Glomerular endothelial cell (primary cell): ENCODE results near the gene DPYSL4. TPM values are rescaled to one million over a fixed set of nuclear protein-coding genes. Genes with fewer than 3 reads are reported as not detected.
"Not testable (repeated sequence)": the region's sequence is repeated elsewhere in the genome, so short reads cannot be mapped to it uniquely, and the experiment has no call there.

ENCODE experiments used
- DNase-seq: peaks from one replicate; pipeline ENCODE4 v3.0.0-alpha.2; 2011; ENCODE audit warnings: low read depth, low spot score; ENCODE audit errors: extremely low read depth
- total RNA-seq: library from RNA; depleted of rRNA; stranded (reverse); fragments of >200 nt; gene quantifications from 2 replicates; pipeline ENCODE4 v1.2.3, GENCODE V29; 2015

The DPYSL4 gene
- total RNA-seq, 1 donor from 2014 or later, result 42.2 TPM

DNA sequence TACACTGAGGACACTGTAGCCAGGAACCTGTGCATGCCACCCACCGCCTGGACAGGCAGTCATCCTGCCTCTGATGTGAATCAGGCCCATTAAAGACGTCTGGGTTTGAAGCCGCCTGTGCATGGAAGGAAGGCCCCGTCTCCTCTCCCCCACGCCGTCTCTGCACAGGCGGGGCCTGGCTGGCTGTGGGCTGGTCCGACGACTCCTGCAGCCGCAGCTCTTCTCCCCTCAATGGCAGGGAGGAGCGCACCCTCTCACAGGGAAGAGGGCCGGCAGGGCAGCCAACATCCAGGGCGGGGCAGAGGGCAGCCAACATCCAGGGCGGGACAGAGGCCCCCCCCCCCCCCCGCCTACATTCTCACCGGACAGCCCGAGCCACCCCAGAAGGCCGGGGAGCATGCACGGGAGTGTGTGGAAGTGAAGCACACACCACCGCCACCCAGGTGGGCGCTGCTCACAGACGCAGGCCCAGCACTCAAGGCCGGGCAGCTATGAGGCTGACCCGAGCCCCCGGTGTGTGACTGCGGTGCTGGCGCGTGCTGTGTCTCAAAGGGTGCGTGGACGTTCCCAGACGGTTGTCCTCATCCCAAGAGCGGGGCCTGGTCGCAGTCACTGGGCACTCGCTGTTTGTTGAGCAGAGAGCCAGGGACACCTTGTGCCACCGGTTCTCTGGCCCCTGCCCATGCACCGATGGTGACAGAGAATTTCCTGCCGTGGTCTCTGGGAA is 19.1 kb downstream of the DPYSL4 start:
- no peak for DNase-seq

DNA sequence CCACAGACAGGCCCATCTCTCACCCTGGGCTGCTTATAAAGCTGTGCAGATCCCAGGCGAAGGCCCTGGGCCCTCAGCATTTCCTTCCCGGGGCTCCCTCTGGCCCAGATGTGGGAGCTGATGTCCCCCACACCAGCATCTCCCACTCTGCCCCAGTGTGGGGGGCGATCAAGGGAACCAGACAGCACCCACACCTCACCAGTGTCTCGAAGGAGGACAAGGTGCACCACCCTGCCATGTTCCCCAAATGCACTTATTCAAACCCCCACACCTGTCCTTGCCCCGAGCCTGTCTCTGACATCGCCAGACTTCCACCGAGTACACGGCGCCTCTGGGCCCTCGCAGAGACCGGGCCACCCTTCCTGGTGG is 19.6 kb downstream of the DPYSL4 start:
- no peak for DNase-seq

DNA sequence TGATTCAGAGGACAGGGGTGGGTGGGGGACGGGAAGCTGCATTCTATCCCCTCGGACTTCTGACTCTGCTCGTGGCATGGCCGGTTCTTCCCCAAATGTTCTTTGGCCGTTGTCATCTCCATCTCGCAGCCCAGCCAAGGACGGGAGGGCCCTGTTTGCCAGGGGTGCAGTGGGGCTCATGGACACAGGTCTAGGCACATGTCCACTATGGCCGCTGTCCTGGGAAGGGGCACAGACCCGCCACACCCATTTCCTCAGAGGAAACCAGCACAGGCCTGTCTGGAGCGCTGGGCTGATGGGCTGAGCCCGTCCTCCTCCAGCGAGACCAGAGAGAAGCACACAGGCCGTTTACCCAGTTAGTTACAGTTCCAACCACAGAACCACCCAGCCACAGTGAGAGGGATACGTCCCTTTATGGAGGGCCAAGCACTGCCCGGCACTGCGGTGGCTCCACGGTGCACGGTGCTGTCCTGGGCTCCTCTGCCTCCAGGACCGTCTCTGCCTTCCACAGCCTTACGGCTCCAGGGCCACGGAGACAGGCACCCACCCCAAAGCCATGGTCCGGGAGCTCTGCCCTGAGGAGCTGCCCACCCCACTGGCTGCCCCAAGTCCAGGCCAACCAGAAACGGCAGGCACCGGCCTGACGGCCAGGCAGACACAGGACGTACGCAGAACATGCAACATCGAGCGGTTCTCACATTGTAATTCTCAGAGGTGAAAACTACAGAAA is 20.2 kb downstream of the DPYSL4 start:
- no peak for DNase-seq

DNA sequence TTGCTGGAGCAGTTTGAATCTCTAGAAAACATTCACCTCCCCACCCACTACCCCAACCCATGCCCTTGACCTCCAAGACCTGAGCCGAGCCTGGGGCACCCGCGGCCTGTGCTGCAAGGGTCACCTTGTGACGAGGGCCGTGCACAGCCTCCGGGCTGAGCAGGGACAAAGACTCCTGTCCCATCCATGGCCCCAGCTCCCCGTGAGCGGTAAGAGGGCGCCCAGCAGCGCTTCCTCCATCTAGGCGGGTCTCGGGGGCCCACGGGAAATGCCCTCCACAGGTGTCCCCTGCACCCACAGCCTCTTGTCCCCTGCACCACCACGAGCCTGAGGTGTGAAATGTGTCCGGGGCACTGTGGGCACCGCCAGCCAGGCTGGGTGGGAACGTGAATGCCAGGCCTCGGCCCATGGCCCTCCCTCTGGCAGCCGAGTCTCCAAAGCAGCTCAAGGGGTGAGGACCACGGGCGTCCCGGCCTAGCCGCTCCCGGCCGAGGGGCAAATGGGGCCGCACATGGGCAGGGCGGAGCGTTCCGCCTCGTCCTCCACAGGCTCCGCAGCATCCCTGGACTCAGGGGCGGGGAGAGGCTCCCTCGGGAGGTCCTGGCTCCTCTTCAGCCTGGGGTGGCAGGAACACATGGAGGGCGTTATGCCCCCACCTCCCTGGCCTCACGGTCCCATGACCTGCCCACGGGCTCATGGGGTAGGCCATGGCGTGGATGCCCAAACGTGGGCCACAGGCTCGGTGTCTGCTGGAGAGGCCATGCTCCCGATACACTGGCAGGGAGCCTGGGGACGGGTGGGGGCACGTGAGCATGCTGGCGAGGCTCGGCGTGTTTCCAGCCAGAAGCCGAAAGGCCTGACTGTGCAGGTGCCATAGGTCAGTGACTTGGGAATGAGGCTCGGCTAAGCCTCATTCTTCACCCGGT is 21.1 kb downstream of the DPYSL4 start:
- DNase-seq, result no peak

DNA sequence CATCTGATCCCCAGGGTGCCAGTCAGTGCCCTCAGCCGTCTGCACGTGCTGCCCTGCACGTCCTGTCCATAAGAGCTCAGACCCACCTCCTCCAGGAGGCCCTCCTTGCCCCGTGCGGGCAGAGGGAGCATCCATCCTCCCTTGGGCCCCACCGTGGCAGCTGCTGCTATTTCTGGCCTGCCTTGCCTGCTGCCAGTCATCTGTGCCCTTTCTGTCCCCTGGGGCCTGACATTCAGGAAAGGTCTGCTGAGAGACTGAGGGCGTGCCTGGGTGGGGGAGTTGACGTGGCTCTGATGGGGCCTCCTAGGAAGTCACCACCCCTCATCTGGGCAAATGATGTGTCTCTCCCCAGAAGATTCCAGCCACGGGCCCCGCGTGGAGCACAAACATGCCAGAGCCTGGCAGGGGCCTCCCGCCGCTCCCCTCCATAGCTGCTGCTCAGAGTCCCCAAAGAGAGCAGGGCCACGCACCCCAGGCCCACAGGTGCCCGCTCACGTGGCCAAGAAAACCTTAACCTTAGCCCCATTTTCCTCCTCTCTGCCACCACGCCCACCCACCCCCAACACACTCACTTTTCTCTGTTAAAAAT is 21.8 kb downstream of the DPYSL4 start:
- DNase-seq, result no peak

DNA sequence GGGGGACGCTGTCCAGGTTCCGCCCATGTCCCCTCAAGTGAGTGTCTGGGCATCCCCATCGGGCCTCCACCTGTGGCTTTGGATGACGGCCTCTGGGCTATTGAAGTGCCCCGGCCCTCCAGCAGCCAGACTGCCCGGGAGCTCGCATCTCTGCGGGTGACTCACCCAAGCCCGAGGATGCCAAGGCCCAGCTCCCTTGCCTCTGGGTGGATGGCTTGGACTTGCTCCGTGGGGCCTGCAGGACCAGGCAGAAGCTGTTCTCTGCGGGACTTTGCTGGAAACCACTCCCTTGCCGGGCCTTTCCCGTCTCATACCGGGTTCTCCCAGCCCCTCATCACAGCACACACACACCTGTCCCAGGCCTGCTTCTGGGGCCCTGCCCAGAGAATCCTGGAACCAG is 22.4 kb downstream of the DPYSL4 start:
- no peak for DNase-seq

DNA sequence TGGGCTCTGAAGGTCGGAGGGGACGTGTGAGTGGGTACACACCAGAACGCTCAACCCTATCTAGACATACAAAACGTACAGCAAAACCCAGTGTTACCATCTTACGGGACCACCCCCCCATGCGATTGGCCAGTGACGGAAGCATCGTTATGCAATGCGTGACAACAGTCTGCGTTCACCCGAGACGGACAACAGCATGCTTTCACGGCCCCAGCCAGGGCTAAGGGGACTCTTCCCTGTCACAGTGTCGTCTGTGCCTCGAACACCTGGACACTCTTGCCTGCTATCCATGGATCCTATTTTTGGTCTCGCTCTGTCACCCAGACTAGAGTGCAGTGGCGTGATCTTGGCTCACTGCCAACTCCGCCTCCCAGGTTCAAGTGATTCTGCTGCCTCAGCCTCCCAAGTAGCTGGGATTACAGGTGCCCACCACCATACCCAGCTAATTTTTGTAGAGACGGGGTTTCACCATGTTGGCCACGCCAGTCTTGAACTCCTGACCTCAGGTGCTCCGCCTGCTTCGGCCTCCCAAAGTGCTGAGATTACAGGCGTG is 23.3 kb downstream of the DPYSL4 start:
- DNase-seq, result no peak

DNA sequence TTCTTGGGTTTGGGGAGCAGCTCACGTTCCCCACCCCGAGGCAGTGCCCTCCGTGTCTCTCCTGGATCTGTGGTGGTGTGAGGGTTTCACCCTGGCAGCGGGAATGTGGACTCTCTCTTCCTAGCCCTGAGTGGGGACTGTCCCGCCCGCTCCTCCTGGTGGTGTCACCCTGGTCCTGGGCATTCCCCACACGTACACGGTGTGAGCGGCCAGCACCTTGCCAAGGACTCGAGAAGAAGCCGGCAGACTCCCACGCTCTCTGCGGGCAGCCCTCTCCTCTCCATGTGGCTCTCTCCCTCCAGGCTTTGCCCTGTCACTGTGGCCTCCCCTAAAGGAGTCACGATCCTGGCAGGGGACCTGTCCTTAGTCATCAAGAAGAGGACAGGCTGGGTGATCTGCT is 24.0 kb downstream of the DPYSL4 start:
- DNase-seq, result no peak

DNA sequence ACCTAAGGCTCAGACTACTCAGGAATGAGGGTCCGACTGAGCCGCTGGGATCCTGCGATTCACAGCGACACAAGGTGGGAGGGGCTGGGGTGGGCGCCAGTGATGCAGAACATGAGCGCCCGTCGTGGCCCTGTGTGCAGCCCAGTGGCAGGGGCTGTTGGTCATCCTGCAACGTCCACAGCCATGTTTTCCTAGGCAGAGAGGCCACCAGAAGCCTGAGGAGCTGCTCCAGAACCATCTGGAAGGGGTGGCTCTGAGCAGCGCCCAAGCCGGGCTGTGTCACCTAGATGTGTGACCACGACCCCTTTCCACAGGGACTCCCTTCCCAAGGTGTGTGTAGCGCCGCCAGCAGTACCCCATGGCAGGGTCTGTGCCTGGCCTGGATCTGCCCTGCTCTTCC is 24.5 kb downstream of the DPYSL4 start:
- no peak for DNase-seq

DNA sequence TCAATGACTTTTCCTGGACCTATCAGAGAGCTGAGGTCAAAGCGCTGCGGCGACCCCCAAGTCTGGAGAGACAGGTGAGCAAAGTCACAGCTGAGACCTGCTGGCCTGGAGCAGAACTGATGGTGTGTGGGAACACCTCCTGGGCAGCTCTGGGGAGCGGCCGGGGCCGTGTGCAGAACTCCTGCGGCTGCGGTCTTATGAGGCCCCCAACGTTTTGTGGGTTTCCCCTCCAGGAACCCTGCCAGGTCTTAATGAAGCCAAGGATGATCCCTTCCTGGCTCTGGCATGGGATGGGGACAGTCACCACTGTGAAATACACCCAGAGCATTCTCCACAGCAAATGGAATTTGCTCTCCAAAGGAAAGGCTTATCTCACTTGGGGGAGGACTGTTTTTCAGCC is 26.1 kb downstream of the DPYSL4 start:
- no peak for DNase-seq

DNA sequence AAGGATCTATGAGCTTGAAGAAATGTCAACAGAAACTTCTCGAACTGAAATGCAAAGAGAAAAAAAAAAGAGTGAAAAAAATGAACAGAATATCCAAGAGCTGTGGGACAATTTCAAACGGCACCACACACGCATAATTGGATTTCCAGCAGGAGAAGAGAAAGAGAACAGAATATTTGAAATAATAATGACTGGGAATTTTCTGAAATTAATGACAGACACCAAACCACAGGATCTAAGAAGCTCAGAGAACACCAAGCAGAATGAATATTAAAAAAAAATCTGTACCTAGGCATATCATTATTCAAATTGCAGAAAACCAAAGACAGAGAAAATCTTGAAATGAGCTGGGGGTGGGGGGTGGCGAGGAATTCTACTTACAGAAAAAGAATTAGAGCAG is 27.2 kb downstream of the DPYSL4 start:
- DNase-seq, result no peak

DNA sequence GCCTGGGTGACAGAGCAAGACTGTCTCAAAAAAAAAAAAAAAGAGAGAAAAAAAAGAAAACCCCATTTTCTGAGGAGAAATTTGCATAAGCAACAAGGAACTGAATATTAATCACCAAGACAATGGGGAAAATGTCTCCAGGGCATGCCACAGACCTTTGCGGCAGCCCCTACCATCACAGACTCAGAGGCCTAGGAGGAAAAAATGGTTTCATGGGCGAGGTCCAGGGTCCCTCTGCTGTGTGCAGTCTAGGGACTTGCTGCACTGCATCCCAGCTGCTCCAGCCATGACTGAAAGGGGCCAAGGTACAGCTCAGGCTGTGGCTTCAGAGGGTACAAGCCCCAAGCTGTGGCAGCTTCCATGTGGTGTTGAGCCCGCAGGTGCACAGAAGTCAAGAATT is 29.7 kb downstream of the DPYSL4 start:
- not testable (repeated sequence) for DNase-seq

DNA sequence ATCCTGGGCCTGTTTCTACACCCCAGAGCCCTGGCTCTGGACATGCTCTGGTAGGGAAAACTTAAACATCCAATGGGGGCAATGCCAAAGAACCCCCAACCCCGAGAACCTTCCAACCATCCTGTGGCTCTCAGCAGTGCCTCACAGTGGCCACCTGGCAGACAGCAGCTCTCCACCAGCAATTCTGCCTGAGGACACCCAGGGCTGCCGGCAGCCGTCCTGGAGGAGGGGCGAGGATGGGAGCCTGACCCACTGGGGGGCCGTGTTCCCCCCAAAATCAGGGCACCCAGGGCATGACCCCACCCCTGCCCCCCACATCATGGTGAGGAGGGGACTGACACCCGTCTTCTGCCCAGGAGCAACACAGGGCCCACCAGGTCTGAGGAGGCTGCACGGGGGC is 32.7 kb downstream of the DPYSL4 start:
- no peak for DNase-seq

DNA sequence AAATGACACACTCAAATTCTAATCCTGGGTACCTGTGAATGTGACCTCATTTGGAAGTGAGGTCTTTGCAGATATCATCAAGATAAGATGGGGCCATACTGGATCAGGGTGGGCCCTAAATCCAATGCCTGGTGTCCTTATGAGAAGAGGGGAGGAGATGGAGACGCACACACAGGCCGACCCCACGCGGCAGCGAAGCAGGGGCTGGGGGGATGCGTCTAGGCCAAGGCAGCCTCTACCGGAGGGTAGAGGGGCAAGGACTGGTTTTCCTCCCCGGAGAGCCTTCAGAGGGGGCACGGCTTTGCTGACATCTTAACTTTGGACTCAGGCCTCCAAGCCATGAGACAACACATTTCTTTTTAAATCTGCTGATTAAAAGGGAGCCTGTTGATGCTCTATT is 33.3 kb downstream of the DPYSL4 start:
- DNase-seq, result no peak

DNA sequence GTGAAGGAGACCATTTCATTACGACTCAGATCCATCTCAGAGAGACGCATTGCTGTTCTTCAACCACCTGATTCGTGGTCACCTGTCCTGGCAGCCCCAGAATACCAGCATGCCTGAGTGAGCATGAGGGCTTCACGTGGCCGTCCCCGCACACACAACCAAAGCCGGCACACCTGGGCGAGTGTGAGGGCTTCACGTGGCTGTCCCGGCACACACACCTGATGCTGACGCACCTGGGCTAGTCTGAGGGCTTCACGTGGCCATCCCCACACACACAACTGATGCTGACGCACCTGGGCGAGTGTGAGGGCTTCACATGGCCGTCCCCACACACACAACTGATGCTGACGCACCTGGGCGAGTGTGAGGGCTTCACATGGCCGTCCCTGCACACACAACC is 34.2 kb downstream of the DPYSL4 start:
- DNase-seq, result not testable (repeated sequence)

DNA sequence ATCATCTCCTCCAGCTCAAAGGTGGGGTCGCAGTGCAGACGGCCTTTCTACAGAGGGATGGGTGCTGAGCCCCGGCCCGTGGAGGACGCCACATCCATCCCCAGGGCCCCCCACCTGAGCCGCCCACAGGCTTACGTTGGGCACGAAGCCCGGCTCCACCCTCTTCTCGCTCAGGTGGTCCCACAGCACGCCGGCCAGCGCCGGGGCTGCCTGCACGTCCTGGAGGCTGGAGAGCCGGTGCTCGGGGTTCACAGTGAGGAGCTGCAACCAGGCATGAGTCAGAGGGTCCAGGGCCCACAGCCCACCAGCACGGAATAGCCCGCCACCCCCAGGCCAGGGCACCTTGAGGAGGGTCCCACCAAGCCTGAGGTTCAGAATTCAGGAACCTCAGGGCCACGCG is 36.0 kb downstream of the DPYSL4 start:
- DNase-seq, result no peak

DNA sequence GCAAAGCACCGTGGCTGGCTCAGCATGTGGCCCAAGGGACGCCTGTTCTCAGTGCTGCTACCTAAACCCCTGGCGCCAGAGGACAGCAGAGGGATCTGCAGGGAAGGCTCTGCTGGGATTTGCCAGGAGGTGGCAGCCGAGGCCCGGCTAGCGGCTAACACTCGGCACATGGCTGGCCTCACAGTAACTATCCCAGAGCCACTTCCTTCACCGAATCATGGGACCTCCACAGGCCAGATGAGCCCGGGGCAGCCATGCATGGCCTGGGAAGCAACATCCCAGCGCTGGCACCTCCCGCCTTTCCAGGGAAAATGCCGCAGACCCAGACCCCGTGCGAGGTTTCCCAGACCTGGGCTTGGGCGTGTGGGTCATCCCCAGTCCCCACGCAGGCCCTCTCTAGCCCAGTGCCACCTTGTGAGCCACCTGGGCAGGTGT is 36.4 kb downstream of the DPYSL4 start:
- DNase-seq, result peak; percentile 12

DNA sequence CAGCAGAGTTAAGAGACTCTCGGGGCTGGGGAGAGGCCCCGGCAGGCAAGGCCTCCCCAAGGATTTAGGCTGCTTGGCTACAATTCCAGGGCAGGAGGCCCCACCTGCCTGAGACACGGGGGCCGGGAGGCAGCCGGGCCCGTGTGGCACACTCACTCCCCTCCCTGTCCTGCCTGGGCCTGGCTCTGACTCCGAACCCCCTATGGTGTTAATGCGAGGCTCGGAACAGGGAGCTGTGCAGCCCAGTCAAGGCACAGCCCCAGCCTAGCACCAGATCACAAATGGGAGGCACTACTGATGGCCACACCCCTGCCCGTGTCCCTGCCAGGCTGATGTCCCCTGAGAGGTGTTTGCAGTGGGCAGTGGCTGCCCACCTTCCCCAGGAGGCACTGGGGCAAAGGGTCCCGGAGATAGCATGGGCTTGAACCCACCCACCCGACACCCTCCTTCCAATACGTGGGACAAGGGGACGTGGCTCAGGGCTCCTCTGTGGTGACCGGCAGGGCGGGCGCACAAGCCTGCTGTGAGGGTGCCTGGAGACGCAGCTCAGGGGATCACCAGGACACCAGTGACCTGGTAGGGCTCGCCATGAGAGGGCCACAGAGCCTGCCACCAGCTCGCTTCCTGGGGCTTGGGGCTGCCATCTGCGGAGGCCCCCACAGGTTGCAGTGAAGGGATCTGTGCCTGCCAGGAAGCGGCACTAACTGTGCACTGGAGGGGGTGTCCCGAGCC is 37.0 kb downstream of the DPYSL4 start:
- DNase-seq, result no peak

DNA sequence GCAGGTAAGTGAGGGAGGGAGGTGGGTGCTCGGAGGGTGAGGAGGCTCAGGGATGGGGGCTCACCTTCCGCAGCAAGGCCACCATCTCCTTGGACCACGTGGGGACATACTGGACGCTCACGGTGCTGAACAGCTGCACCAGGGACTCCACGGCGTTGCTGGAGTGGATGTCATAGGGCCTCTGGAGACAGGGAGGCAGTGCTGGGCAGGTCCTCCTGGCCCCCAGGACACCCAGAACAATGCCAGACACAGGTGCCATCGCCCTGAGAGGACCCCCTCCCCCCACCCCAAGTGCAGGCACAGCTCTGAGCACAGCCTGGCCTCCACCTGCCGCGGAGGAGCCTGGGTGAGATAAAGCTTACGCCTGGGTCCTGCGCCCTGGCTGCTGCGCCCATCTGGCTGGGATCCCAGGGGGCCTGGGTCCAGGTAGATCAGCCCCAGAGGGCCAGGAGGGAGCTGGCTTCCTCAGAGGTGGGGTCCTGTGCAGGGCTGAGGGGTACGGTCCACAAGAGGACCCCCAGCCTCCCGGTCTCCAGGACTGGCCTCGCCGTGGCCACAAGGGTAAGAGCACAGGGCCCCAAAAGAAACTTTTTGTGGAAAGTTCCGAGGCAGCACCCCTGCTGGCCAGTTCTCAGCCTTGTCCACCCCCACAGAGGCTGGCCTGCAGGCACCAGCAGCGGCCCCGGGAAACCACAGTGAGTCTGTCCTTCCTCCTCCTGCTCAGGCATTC is 37.8 kb downstream of the DPYSL4 start:
- no peak for DNase-seq
